ENCODE data around the gene LMCD1.

Gene LMCD1

GRCh38 chr3:8484409-8485140 lies 17.0 kb upstream of the LMCD1 start:
- DNase-seq, result no peak

- DNase-seq, result no peak
Measured at GRCh38 chr3:8485141-8485870, 16.3 kb upstream of the LMCD1 start.

GRCh38 chr3:8485943-8486342 lies 15.7 kb upstream of the LMCD1 start:
- DNase-seq, result no peak

GRCh38 chr3:8486434-8486833 lies 15.2 kb upstream of the LMCD1 start:
- DNase-seq, result no peak

- no peak for DNase-seq
Measured at GRCh38 chr3:8486936-8487335, 14.7 kb upstream of the LMCD1 start.

GRCh38 chr3:8488411-8488810 lies 13.2 kb upstream of the LMCD1 start:
- DNase-seq, result no peak

- DNase-seq, result no peak
Measured at GRCh38 chr3:8488877-8489276, 12.7 kb upstream of the LMCD1 start.

GRCh38 chr3:8489278-8489792 lies 12.3 kb upstream of the LMCD1 start:
- DNase-seq, result no peak

- DNase-seq, result no peak
Measured at GRCh38 chr3:8490079-8490552, 11.5 kb upstream of the LMCD1 start.

- no peak for DNase-seq
Measured at GRCh38 chr3:8491271-8492144, 10.1 kb upstream of the LMCD1 start.

GRCh38 chr3:8492744-8493511 lies 8.7 kb upstream of the LMCD1 start:
- no peak for DNase-seq

- DNase-seq, result no peak
Measured at GRCh38 chr3:8493744-8494143, 7.9 kb upstream of the LMCD1 start.

GRCh38 chr3:8494327-8494726 lies 7.3 kb upstream of the LMCD1 start:
- DNase-seq, result no peak

- DNase-seq, result no peak
Measured at GRCh38 chr3:8497582-8497981, 4.0 kb upstream of the LMCD1 start.

GRCh38 chr3:8499181-8499611 lies 2.4 kb upstream of the LMCD1 start:
- no peak for DNase-seq

GRCh38 chr3:8500319-8500988 lies 1.2 kb upstream of the LMCD1 start:
- DNase-seq, result peak; percentile 59

- no peak for DNase-seq
Measured at GRCh38 chr3:8500989-8501370, 643 bp upstream of the LMCD1 start.

- no peak for DNase-seq
Measured at GRCh38 chr3:8503461-8503860, 1.8 kb downstream of the LMCD1 start.

- no peak for DNase-seq
Measured at GRCh38 chr3:8503871-8504610, 2.4 kb downstream of the LMCD1 start.

GRCh38 chr3:8504611-8504973 lies 3.0 kb downstream of the LMCD1 start:
- DNase-seq, result no peak

- DNase-seq, result no peak
Measured at GRCh38 chr3:8505621-8506020, 4.0 kb downstream of the LMCD1 start.

Data from femur (tissue), 1 donor.